ENCODE results near the gene SERTAD2.

- TF ChIP-seq CTCF (conservative IDR thresholded peaks at IDR 0.05; ENCODE audit: low read depth, low read length) (no peak), EZH2 (IDR thresholded peaks at IDR 0.05; ENCODE audit: low read length, unreplicated experiment) (no peak), EZH2phosphoT487 (IDR thresholded peaks at IDR 0.05; ENCODE audit: borderline replicate concordance, low read length) (no peak)
Observed at GRCh38 chr2:64692401-64692800, 38.7 kb upstream of the SERTAD2 start.

Data from PC-3 (cell line).